ENCODE data around the gene TSC22D4.

TSC22D4 gene

DNA sequence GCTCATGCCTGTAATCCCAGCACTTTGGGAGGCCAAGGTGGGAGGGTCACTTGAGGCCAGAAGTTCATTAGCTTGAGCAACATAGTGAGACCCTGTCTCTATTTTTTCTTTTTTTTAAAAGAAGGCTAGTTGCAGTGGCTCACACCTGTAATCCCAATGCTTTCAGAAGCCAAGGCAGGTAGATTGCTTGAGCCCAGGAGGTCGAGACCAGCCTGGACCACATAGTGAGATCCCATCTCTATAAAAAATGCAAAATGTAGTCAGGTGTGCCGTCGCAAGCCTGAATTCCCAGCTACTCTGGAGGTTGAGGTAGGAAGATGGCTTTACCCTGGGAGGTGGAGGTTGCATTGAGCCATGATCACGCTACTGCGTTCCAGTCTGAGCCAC is 12.2 kb upstream of the TSC22D4 start:
- Histone ChIP-seq H3K36me3 (ENCODE audit: control insufficient read depth in 1 of 2, insufficient read depth in 2 of 2, low read length in 2 of 2) (no peaks in the 10 kb centered on the region), H3K9me3 (ENCODE audit: control insufficient read depth in 1 of 2, low read length in 2 of 2) (no peaks in the 10 kb centered on the region), H3K4me1 (ENCODE audit: control insufficient read depth in 1 of 2, insufficient read depth in 2 of 2, low read length in 2 of 2) (peaks cover 0 to 22% of the 10 kb centered on the region in 2 donors), H3K4me3 (ENCODE audit: low read depth in 1 of 2, low read length in 2 of 2) (no peak overlapping the region), H3K27ac (ENCODE audit: low read length) (no peak overlapping the region), H3K27me3 (ENCODE audit: low read depth, low read length) (no peaks in the 10 kb centered on the region)

DNA sequence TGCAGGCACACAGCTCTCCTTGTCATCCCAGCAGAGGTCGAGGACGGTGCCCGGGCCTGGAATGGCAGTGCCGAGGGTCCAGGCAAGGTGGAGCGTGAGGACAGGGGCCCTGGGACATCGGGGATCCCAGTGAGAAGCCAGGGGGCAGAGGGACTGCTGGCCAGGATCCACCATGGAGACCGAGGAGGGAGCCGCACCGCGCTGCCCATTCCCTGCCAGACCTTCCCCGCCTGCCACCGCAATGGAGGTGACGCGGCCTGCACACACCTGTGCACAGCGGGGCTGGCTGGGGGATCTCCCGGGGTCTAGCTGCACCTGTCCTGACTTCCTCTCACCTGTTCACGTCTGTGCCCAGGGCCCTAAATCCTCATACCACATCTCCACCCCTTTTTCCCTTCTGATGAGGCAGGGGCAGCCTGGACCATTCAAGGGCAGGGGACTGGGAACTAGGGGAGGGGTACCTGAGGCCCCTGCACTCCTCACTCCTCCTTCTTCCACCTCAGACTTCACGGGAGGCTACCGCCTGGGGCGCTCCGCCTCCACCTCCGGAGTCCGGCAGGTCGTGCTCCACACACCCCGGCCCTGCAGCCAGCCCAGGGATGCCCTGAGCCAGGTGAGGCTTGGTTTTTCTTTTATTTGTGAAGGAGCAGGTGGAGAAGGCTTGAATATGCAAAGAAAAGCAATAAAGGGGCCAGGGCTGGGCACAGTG is 11.6 kb upstream of the TSC22D4 start:
- H3K36me3 ChIP-seq (ENCODE audit: control insufficient read depth in 1 of 2, insufficient read depth in 2 of 2, low read length in 2 of 2): no peaks in the 10 kb centered on the region

DNA sequence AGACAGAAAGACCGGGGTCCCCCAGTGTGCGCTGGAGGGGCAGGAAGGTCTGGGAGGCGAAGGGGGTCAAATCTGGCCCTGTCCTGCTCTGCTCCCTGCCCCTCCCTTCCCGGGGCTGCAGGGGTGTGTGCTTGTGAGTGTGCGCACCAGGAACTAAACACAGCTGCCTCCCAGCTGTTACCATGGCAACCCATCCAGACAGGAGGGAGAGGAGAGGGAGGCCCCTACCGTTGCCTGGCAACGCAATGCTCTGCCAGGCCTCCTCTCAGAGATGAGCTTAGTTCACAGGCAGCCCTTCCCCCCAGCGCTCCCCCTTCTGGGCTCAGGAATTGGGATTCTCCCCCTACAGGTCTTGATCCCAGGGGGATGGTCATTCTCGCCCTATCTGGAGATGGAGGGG is 10.8 kb upstream of the TSC22D4 start:
- no peaks in the 10 kb centered on the region for H3K36me3 ChIP-seq (ENCODE audit: control insufficient read depth in 1 of 2, insufficient read depth in 2 of 2, low read length in 2 of 2)
- H3K27me3 ChIP-seq (ENCODE audit: low read depth, low read length): no peaks in the 10 kb centered on the region
- H3K4me3 ChIP-seq (ENCODE audit: low read depth in 1 of 2, low read length in 2 of 2): no peak overlapping the region
- H3K27ac ChIP-seq (ENCODE audit: low read length): no peak overlapping the region
- H3K9me3 ChIP-seq (ENCODE audit: control insufficient read depth in 1 of 2, low read length in 2 of 2): no peaks in the 10 kb centered on the region
- peaks cover 0 to 27% of the 10 kb centered on the region in 2 donors for H3K4me1 ChIP-seq (ENCODE audit: control insufficient read depth in 1 of 2, insufficient read depth in 2 of 2, low read length in 2 of 2)

More for the DNA sequence above, 11.6 kb upstream of the TSC22D4 start:
- H3K27ac ChIP-seq (ENCODE audit: low read length): no peak overlapping the region
- H3K4me3 ChIP-seq (ENCODE audit: low read depth in 1 of 2, low read length in 2 of 2): no peak overlapping the region
- H3K27me3 ChIP-seq (ENCODE audit: low read depth, low read length): no peaks in the 10 kb centered on the region
- peaks cover 0 to 23% of the 10 kb centered on the region in 2 donors for H3K4me1 ChIP-seq (ENCODE audit: control insufficient read depth in 1 of 2, insufficient read depth in 2 of 2, low read length in 2 of 2)
- no peaks in the 10 kb centered on the region for H3K9me3 ChIP-seq (ENCODE audit: control insufficient read depth in 1 of 2, low read length in 2 of 2)

DNA sequence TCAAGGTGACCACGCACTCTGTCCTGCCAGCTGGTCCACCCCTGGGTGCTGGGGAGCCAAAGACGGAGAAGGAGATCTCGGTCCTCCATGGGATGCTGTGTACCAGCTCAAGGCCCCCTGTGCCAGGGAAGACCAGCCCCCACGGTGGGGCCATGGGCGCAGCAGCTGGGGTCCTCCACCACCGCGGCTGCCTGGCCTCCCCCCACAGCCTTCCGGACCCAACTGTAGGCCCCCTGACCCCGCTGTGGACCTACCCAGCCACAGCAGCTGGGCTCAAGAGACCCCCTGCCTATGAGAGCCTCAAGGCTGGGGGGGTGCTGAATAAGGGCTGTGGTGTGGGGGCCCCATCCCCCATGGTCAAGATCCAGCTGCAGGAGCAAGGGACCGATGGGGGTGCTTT is 10.1 kb upstream of the TSC22D4 start:
- H3K27ac ChIP-seq (ENCODE audit: low read length): no peak overlapping the region

DNA sequence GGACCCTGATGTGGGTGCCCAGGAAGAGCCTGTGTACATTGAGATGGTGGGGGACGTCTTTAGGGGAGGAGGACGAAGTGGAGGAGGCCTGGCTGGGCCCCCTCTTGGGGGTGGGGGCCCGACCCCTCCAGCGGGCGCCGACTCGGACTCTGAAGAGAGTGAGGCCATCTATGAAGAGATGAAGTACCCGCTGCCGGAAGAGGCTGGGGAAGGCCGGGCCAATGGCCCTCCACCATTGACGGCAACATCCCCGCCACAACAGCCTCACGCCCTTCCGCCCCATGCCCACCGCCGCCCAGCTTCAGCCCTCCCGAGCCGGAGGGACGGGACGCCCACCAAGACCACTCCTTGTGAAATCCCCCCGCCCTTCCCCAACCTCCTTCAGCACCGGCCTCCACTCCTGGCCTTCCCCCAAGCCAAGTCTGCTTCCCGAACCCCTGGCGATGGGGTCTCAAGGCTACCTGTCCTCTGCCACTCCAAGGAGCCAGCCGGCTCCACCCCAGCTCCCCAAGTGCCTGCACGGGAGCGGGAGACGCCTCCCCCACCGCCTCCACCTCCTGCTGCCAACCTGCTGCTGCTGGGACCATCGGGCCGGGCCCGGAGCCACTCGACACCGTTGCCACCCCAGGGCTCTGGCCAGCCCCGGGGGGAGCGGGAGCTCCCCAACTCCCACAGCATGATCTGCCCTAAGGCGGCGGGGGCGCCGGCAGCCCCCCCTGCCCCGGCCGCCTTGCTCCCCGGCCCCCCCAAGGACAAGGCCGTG is 9.5 kb upstream of the TSC22D4 start:
- no peak overlapping the region for H3K4me3 ChIP-seq (ENCODE audit: low read depth in 1 of 2, low read length in 2 of 2)
- no peak overlapping the region for H3K27ac ChIP-seq (ENCODE audit: low read length)
- no peaks in the 10 kb centered on the region for H3K36me3 ChIP-seq (ENCODE audit: control insufficient read depth in 1 of 2, insufficient read depth in 2 of 2, low read length in 2 of 2)
- no peaks in the 10 kb centered on the region for H3K27me3 ChIP-seq (ENCODE audit: low read depth, low read length)
- no peaks in the 10 kb centered on the region for H3K9me3 ChIP-seq (ENCODE audit: control insufficient read depth in 1 of 2, low read length in 2 of 2)
- peaks cover 0 to 26% of the 10 kb centered on the region in 2 donors for H3K4me1 ChIP-seq (ENCODE audit: control insufficient read depth in 1 of 2, insufficient read depth in 2 of 2, low read length in 2 of 2)

More for the DNA sequence above, 10.1 kb upstream of the TSC22D4 start:
- Histone ChIP-seq H3K4me3 (ENCODE audit: low read depth in 1 of 2, low read length in 2 of 2) (no peak overlapping the region), H3K4me1 (ENCODE audit: control insufficient read depth in 1 of 2, insufficient read depth in 2 of 2, low read length in 2 of 2) (peaks cover 0 to 29% of the 10 kb centered on the region in 2 donors), H3K9me3 (ENCODE audit: control insufficient read depth in 1 of 2, low read length in 2 of 2) (no peaks in the 10 kb centered on the region), H3K36me3 (ENCODE audit: control insufficient read depth in 1 of 2, insufficient read depth in 2 of 2, low read length in 2 of 2) (no peaks in the 10 kb centered on the region), H3K27me3 (ENCODE audit: low read depth, low read length) (no peaks in the 10 kb centered on the region)

DNA sequence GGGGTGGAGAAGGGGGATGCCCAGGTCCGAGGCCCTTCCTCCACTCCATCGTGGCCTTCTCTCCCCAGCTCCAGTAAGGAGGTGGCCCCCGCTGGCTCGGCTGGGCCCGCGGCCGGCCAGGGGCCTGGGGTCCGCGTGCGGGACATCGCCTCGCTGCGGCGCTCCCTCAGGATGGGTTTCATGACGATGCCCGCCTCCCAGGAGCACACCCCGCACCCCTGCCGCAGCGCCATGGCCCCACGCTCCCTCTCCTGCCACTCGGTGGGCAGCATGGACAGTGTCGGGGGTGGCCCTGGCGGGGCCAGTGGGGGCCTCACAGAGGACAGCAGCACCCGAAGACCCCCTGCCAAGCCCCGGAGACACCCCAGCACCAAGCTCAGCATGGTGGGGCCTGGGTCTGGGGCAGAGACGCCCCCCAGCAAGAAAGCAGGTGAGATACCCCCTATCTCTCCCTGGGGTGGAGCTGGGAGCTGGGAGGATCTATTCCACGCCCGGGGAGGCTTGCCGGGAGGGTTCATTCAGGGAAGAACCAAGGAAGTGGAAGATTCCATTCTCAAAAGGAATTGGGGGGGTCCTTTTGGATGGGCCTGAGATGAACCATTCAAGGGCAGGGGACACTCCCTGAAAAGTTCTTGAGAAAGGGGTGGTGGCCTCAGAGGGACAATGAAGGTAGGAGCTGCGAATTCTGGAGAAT is 7.9 kb upstream of the TSC22D4 start:
- Histone ChIP-seq H3K27me3 (ENCODE audit: low read depth, low read length) (no peaks in the 10 kb centered on the region), H3K4me3 (ENCODE audit: low read depth in 1 of 2, low read length in 2 of 2) (no peak overlapping the region), H3K9me3 (ENCODE audit: control insufficient read depth in 1 of 2, low read length in 2 of 2) (no peaks in the 10 kb centered on the region), H3K4me1 (ENCODE audit: control insufficient read depth in 1 of 2, insufficient read depth in 2 of 2, low read length in 2 of 2) (peaks cover 0 to 31% of the 10 kb centered on the region in 2 donors), H3K27ac (ENCODE audit: low read length) (no peak overlapping the region), H3K36me3 (ENCODE audit: control insufficient read depth in 1 of 2, insufficient read depth in 2 of 2, low read length in 2 of 2) (no peaks in the 10 kb centered on the region)

DNA sequence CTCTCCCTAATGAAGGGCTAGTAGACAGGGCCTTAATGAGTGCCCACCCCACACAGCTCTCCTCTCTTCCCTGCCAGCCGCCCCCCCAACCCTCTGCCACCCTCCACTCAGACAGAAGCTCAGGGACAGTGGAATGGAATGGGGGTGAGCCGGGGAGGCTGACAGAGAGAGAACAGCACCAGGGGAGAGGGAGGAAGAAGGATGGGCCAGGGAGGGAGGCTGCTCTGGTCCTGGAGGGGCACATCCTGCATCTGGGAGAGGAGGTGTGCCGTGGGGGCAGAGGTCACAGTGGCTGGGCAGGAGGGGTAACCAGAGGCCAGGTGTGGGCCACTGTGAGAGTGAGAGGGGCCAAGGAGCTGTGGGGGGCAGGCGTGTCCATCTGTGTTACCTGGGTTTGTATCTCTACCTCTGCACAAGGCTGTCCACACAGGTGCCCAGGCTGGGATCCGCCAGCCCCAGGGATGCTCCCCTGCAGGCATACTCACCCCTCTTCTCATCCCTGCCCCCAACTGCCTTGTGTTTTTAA is 7.2 kb upstream of the TSC22D4 start:
- Histone ChIP-seq H3K9me3 (ENCODE audit: control insufficient read depth in 1 of 2, low read length in 2 of 2) (no peaks in the 10 kb centered on the region), H3K4me3 (ENCODE audit: low read depth in 1 of 2, low read length in 2 of 2) (no peak overlapping the region), H3K27me3 (ENCODE audit: low read depth, low read length) (no peaks in the 10 kb centered on the region), H3K36me3 (ENCODE audit: control insufficient read depth in 1 of 2, insufficient read depth in 2 of 2, low read length in 2 of 2) (no peaks in the 10 kb centered on the region), H3K27ac (ENCODE audit: low read length) (no peak overlapping the region), H3K4me1 (ENCODE audit: control insufficient read depth in 1 of 2, insufficient read depth in 2 of 2, low read length in 2 of 2) (peaks cover 0 to 31% of the 10 kb centered on the region in 2 donors)

DNA sequence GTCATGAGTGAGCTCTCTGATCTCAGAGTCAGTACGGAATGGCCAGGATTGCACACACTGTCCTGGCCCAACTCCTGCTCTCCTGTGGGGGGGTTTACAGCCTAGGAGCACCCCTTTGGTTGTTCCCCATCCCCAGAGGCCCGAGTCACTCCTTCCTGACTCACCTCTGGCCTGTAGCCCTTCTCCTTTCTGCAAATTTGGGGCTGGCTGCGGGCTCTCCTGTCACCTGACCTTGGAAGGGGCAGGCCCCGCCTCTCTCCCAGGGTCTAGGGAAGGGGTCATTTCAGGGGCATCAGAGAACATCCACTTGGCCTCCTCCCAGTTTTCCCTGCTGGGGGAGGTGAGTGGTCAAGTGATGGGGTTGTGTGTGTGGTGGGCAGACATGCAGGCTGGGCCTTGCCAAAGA is 6.5 kb upstream of the TSC22D4 start:
- Histone ChIP-seq H3K4me3 (ENCODE audit: low read depth in 1 of 2, low read length in 2 of 2) (no peak overlapping the region), H3K27ac (ENCODE audit: low read length) (no peak overlapping the region), H3K4me1 (ENCODE audit: control insufficient read depth in 1 of 2, insufficient read depth in 2 of 2, low read length in 2 of 2) (peaks cover 0 to 31% of the 10 kb centered on the region in 2 donors), H3K36me3 (ENCODE audit: control insufficient read depth in 1 of 2, insufficient read depth in 2 of 2, low read length in 2 of 2) (no peaks in the 10 kb centered on the region), H3K9me3 (ENCODE audit: control insufficient read depth in 1 of 2, low read length in 2 of 2) (no peaks in the 10 kb centered on the region), H3K27me3 (ENCODE audit: low read depth, low read length) (no peaks in the 10 kb centered on the region)

DNA sequence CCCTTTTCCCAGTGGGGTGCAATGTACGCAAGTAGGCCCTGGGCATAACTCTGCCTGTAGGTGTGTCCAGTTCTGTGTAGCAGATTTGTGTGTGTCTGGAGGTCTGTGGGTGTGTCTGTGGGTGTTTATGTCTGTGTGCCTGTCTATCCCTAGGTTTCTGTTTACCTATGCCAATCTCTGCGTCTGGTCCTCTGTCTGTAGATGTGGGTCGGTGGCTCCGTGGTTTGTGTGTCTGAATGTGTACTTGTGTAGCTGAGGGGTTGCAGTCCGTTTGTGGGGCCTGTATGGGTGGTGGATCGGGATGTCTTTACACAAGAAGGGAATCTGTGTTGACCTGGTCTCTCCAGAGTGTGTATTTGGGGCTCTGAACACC is 5.6 kb upstream of the TSC22D4 start:
- H3K4me3 ChIP-seq (ENCODE audit: low read depth in 1 of 2, low read length in 2 of 2): no peak overlapping the region
- H3K36me3 ChIP-seq (ENCODE audit: control insufficient read depth in 1 of 2, insufficient read depth in 2 of 2, low read length in 2 of 2): no peaks in the 10 kb centered on the region
- H3K27me3 ChIP-seq (ENCODE audit: low read depth, low read length): no peaks in the 10 kb centered on the region
- peaks cover 0 to 30% of the 10 kb centered on the region in 2 donors for H3K4me1 ChIP-seq (ENCODE audit: control insufficient read depth in 1 of 2, insufficient read depth in 2 of 2, low read length in 2 of 2)
- H3K27ac ChIP-seq (ENCODE audit: low read length): no peak overlapping the region
- no peaks in the 10 kb centered on the region for H3K9me3 ChIP-seq (ENCODE audit: control insufficient read depth in 1 of 2, low read length in 2 of 2)

DNA sequence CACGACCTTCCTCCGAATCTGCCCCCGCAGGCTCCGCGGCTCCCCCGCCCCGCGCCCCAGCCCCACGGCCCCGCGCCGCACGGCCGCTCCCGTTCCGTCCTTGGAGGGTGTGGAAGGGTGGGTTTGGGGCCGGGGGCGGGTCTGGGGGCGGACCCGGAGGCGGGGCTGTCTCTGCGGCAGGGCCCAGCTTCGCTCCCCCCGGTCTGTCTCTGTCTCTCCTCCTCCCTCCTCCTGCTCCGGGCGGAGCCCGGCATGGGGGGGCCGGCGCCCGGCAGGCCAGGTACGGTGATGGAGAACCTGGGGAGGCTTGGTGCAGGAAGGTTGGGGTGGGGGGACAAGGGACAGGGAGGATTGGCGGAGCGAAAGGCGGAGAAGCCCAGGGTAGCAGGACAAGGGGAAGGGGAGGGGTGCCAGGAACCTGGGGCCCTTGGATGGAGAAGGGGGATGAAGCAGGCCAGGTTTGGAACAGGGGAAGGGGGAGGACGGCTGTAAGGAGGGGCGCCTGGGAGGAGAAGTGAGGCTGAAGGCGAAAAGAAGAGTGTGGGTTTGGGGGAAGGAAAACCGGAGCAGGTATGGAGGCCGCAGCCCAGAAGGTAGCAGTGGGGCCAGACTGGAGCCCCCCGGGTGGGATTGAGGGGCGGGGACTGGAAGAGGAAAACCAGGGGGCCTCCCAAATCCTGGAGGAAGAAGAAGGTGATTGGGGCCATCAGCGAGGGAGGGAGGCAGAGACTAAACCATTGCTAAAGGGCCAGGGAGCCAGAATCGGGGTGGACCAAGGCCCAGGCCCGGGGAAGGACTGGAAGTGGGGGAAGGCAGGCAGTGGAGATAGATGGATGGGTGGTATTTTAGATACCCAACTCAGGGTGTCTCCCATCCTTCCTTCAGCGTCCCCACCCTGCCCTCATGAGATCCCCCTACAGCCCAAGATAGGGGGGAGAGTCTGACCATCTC is 5.0 kb upstream of the TSC22D4 start, which contains the start of gene NYAP1:
Gene NYAP1, plus strand, starts transcription at position 206 of the 951 bp plus-strand sequence. CDS start 1,385 bp downstream, outside the sequence.
- no peaks in the 10 kb centered on the region for H3K36me3 ChIP-seq (ENCODE audit: control insufficient read depth in 1 of 2, insufficient read depth in 2 of 2, low read length in 2 of 2)
- H3K4me1 ChIP-seq (ENCODE audit: control insufficient read depth in 1 of 2, insufficient read depth in 2 of 2, low read length in 2 of 2): peaks cover 3 to 30% of the 10 kb centered on the region in 2 donors
- no peaks in the 10 kb centered on the region for H3K9me3 ChIP-seq (ENCODE audit: control insufficient read depth in 1 of 2, low read length in 2 of 2)
- no peaks in the 10 kb centered on the region for H3K27me3 ChIP-seq (ENCODE audit: low read depth, low read length)
- H3K4me3 ChIP-seq (ENCODE audit: low read depth in 1 of 2, low read length in 2 of 2): peak within 1 kb of the TSS; percentile 5 to 68
- H3K27ac ChIP-seq (ENCODE audit: low read length): no peak within 1 kb of the TSS

Data from muscle layer of duodenum (tissue), 2 donors.